Testis (tissue), 3 donors: ENCODE results near the gene PLOD1. TPM values are rescaled to one million over a fixed set of nuclear protein-coding genes. Genes with fewer than 3 reads are reported as not detected.

ENCODE experiments used
- DNase-seq: peaks from one replicate; pipeline ENCODE4 v3.0.0-alpha.2; 2019
- H3K27ac ChIP-seq, 2 donors: fragments of 200-600 bp; sonication (generic); one replicate each; pipeline ENCODE4 v1.5.1; 2019
- H3K27me3 ChIP-seq: fragments of 200-600 bp; sonication (generic); one replicate; pipeline ENCODE4 v1.5.1; 2019
- H3K36me3 ChIP-seq: fragments of 200-600 bp; sonication (generic); one replicate; pipeline ENCODE4 v1.5.1; 2017; ENCODE audit warnings: low read depth; ENCODE audit errors: missing control alignments
- H3K4me1 ChIP-seq: fragments of 200-600 bp; sonication (generic); one replicate; pipeline ENCODE4 v1.5.1; 2019
- H3K4me3 ChIP-seq, 2 donors: fragments of 200-600 bp; sonication (generic); one replicate each; pipeline ENCODE4 v1.5.1; 2017 to 2019
- H3K9me3 ChIP-seq: fragments of 200-600 bp; sonication (generic); one replicate; pipeline ENCODE4 v1.5.1; 2017
- POLR2A ChIP-seq: fragments of 450-650 bp; IDR thresholded peaks from one replicate; pipeline ENCODE4 v1.6.1; 2017; ENCODE audit warnings: antibody characterized with exemption, mild to moderate bottlenecking, moderate library complexity
- WGBS, 2 donors: methylation state at CpG; one replicate each; pipeline ENCODE4 v1.1.5; 2018; 5-methylcytosine and 5-hydroxymethylcytosine counted together
- intact Hi-C: fragments of 100-400 bp; cut with DNase I; formaldehyde crosslinking; loops from one replicate; pipeline ENCODE4 v1.15.1; 2023; ENCODE audit warnings: low total_unique reads
- polyA plus RNA-seq: library from polyadenylated mRNA; stranded (reverse); fragments of 350-450 nt; fragmentation: Illumina TruSeq; extraction: RNeasy Lipid Tissue Mini Kit (QIAGEN cat#74804); gene quantifications from one replicate; pipeline ENCODE4 v1.2.3, GENCODE V29; 2014; ENCODE audit warnings: low read depth, low replicate concordance; ENCODE audit not compliant: insufficient read depth
- total RNA-seq, 2 donors: library from RNA; depleted of rRNA; stranded (reverse); fragments of >200 nt; gene quantifications; one replicate each; pipeline ENCODE4 v1.2.3, GENCODE V29; 2016
- TF ChIP-seq, protein P1 (sequence below), 3 experiments: fragments of 450-650 bp in 2 of 3; fragments of 200-600 bp in 1 of 3; sonication (generic) in 1 of 3; IDR thresholded peaks; one replicate each; pipeline ENCODE4 v1.5.1; 2016 to 2019; ENCODE audit warnings: antibody characterized with exemption in 3 of 3, mild to moderate bottlenecking in 2 of 3, moderate library complexity in 1 of 3

Gene PLOD1
- total and polyA plus RNA-seq, 3 donors from 2014 or later, result 33.1 to 62.0 (median 41.3) TPM

DNA sequence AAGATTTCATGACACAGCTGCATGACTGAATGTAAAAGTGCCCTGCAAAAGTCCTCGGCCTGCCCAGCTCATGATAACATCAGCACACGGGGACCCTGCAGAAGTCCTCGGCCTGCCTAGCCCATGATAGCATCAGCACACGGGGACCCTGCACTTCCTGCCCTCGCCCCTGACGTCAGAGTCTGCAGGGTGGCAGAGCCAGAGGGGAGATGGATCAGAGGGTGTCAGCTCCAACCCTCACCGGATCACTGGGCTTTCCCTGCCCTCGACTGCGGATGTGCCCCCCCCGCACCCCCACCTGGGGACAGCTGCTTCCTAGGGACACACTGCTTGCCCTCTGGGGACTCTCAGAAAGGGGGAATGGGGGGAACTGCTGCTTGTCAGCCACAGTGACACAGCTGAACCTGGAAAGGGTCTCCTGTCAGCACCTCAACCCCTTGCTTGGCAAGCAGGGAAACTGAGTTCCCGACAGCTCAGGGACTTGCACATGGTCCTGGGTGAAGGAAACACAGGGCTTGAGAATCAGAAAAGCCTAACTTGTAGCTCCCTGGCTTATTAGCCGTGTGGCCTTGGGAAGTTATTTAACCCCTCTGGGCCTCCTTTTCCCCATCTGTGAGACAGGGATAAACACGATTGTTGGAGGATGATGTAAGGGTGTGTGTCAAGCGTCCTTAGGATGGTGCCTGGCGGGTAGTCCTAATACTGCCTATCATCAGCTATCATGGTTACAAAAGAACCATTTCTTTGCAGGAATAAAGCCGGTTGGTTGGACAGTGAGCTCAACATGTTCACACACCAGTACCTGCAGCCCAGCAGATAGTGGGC lies 76.4 kb downstream of the PLOD1 start:
- Histone ChIP-seq H3K36me3 (no peaks in the 10 kb centered on the region), H3K4me3 (no peak overlapping the region)
- DNase-seq, result no peak

DNA sequence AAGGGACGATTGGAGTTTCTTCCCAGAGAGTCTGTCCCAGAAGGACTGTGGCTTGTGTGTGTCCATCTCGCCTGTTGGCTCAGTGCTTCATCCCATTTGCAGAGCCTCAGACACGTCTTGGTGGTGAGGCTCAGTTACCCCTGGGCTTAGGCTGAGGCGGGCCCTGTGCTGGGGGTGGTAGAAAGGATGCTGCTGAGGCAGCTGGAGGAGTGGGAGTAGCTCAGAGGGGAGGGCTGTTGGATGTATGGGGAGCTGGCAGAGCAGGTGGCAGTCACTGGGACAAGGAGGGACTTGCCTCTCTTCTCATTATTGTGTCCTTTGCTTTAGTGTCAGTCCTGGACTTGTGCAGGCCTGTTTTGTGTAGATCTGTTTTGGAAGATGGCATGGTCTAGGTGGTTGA lies 77.5 kb downstream of the PLOD1 start:
- TF ChIP-seq POLR2A, result no peak
- TF ChIP-seq, protein P1, sequence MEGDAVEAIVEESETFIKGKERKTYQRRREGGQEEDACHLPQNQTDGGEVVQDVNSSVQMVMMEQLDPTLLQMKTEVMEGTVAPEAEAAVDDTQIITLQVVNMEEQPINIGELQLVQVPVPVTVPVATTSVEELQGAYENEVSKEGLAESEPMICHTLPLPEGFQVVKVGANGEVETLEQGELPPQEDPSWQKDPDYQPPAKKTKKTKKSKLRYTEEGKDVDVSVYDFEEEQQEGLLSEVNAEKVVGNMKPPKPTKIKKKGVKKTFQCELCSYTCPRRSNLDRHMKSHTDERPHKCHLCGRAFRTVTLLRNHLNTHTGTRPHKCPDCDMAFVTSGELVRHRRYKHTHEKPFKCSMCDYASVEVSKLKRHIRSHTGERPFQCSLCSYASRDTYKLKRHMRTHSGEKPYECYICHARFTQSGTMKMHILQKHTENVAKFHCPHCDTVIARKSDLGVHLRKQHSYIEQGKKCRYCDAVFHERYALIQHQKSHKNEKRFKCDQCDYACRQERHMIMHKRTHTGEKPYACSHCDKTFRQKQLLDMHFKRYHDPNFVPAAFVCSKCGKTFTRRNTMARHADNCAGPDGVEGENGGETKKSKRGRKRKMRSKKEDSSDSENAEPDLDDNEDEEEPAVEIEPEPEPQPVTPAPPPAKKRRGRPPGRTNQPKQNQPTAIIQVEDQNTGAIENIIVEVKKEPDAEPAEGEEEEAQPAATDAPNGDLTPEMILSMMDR (IDR thresholded peaks at IDR 0.05), result no peak
- no peaks in the 10 kb centered on the region for H3K4me1 ChIP-seq
- no peak for DNase-seq
- intact Hi-C loops, result no loop called here
- H3K27me3 ChIP-seq, result no peaks in the 10 kb centered on the region
- no peaks in the 10 kb centered on the region for H3K9me3 ChIP-seq
- WGBS, 2 donors, result 88 to 90% methylated on average over 4 of the region's 4 CpGs
- no peak overlapping the region for H3K27ac ChIP-seq
- no peak overlapping the region for H3K4me3 ChIP-seq
- no peaks in the 10 kb centered on the region for H3K36me3 ChIP-seq

More for the DNA sequence above, 76.4 kb downstream of the PLOD1 start:
- H3K27me3 ChIP-seq, result no peaks in the 10 kb centered on the region
- H3K27ac ChIP-seq, result no peak overlapping the region
- 67 to 75% methylated on average over 9 to 16 of the region's 16 CpGs for WGBS, 2 donors
- no peaks in the 10 kb centered on the region for H3K9me3 ChIP-seq
- H3K4me1 ChIP-seq, result no peaks in the 10 kb centered on the region
- intact Hi-C loops, result no loop called here
- TF ChIP-seq POLR2A, result no peak
- TF ChIP-seq, protein P1 (IDR thresholded peaks at IDR 0.05), result no peak

DNA sequence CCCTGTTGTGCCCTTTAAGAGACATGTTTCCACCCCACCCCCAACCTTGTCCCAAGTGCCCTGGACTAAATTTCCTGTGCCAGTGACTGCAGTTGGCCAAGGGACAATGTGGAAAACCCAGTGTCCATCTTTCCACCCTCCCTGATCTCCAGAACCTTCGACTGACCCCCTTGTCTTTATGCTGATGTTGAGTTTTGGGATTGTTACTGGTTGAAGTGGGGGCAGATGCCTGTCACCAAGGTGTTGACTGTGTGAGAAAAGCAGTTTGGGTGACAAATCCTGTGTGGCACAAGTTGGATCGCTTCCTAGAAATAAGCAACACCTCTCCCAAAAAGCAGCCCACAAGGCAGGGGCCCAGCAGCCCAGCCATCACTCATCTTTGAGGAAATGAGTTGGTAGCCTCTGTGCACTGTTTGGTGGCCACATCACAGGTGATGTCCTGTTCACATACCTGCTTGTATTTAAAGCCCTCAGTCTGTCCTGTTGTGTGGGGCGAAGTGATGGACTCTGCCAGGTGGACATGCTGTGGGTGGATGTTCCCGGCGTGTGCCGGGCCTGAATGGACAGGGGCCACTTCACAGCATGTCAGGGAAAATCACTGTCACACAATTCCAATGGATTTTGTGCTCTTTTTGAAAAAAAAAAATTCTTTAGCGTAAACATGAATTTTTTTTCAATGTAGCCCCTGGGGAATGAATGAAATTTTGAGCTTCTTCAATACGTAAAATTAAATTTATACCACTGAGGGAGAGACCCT lies 78.2 kb downstream of the PLOD1 start:
- intact Hi-C loops, result no loop called here
- no peak overlapping the region for H3K27ac ChIP-seq

DNA sequence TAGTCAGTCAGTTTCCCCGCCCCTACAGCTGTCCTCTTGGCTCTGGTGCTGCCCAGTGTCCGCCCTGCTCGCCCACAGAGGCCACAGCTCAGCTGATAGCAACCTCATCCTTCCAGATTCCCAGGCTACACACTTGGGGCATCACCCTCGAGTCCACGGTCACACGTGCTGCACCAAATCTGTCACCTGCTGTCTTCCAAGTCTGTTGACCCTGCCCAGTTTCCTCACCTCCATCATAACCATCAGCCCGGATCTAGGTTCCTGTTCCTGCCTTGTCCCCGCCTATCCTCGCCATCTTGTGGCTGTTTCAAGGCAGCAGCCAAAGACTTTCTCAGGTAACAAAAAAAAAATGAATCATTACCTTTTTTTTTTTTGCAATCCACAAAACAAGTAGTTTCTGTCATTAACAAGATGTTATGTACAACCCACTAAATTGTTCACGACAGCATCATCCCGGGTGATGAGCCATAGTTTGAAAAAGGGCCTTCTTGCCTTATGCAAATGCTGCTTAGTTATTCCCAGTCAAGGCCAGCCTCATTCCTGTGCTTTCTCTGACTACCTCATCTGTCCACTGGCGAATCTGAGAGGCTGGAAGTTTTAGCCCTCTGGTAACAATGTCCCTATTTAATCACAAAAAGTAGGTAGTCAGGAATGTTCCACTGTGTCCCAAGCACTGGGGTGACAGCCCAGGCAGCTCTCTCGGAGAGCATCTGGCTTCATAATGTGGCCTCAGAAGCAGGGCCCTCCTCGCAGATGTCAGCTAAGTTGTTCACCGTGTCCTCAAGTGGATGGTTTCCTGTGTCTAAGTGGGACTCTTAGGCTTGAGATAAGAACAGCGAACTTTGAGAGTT lies 79.8 kb downstream of the PLOD1 start:
- H3K27ac ChIP-seq, result peak overlapping the region; percentile 70 to 71
- no peak for TF ChIP-seq POLR2A
- TF ChIP-seq, protein P1 (IDR thresholded peaks at IDR 0.05), result no peak
- intact Hi-C loops, result no loop called here
- 66 to 72% methylated on average over 16 of the region's 16 CpGs for WGBS, 2 donors
- H3K27me3 ChIP-seq, result no peaks in the 10 kb centered on the region
- no peaks in the 10 kb centered on the region for H3K36me3 ChIP-seq
- H3K4me3 ChIP-seq, result no peak overlapping the region
- peak; percentile 80 for DNase-seq
- H3K9me3 ChIP-seq, result no peaks in the 10 kb centered on the region
- H3K4me1 ChIP-seq, result no peaks in the 10 kb centered on the region

More for the DNA sequence above, 78.2 kb downstream of the PLOD1 start:
- H3K9me3 ChIP-seq, result no peaks in the 10 kb centered on the region
- H3K4me1 ChIP-seq, result no peaks in the 10 kb centered on the region
- no peak overlapping the region for H3K4me3 ChIP-seq
- no peaks in the 10 kb centered on the region for H3K27me3 ChIP-seq
- H3K36me3 ChIP-seq, result no peaks in the 10 kb centered on the region
- 90 to 91% methylated on average over 8 of the region's 8 CpGs for WGBS, 2 donors
- TF ChIP-seq POLR2A, result no peak
- TF ChIP-seq, protein P1 (IDR thresholded peaks at IDR 0.05), result no peak
- no peak for DNase-seq
